ENCODE data around the gene YPEL3.
A peak's percentile ranks its signal among the peaks of the same experiment; 100 is the strongest.
"Not testable (repeated sequence)": the region's sequence is repeated elsewhere in the genome, so short reads cannot be mapped to it uniquely, and the experiment has no call there.

The YPEL3 gene, protein sequence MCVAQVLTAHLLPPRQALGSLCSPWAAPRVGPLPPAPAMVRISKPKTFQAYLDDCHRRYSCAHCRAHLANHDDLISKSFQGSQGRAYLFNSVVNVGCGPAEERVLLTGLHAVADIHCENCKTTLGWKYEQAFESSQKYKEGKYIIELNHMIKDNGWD

DNA sequence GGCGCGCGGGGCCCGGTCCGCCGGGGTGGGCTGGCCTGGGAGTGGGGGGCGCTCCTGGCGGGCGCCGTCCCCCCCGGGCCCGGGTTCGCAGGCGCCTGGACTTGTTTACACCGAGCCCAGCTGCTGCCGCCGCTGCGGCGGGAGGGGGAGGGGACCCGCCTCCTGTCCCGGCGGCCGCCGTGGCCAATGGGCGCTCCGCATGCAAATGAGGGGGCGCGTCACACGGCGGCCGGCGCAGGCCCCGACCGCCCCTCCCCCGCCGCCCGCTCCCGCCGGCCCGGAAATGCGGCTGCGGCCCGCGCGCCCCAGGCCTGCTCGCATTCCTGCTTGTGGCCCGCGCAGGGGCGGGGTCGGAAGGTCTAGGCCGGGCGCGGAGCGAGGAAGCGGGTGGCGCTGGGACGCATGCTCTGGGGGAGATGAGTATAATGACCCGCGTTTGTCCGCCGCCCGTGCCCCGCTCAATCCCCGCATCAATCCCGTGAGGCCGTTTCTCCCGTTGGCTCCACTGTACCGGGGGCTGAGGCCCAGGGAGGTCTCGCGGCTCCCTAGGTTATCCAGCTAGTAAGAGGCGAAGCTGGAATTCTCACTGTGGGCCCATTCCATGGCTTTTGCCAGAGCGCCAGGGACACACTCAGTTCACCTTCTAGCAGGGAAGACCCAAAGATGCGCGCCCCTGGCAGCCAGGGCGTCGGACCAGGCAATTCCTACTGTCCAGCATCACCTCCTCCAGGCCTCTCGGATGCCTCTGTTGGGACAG, at the start of gene YPEL3:
Gene YPEL3 (minus strand): TSS at position 109 of the 757 bp plus-strand sequence. CDS start 731 bp downstream, outside the sequence.
- DNase-seq (ENCODE audit: low read depth in 2 of 2, low spot score in 1 of 2), result peak; percentile 69 to 80

DNA sequence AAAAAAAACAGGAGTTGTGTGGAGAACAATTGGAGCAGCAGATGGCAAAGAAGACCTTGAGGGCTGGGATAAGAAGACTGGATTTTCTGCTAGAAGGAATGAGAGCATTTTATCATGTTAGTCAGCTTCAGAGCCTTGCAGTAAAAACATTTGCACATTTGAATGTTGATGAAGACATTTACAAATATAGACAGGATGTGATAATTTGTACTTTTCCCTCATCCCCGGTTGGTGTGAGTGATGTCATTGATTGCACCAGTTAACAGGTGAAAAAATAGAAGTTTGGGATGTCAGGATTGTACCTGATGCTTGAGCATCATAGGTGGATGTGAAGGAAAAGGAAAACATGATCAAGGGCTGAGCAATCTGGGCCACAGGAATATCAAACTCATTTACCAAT, 49.6 kb upstream of the YPEL3 start:
- DNase-seq (ENCODE audit: low read depth in 2 of 2, low spot score in 1 of 2), result no peak

DNA sequence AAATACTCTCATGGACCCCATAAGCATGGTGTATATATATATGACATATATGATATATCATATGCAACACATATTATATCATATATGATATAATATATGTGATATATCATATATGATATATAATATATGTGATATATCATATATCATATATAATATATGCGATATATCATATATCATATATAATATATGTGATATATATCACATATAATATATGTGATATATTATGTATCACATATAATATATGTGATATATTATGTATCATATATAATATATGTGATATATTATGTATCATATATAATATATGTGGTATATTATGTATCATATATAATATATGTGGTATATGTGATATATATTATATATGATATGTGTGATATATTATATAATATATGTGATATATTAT, 48.9 kb upstream of the YPEL3 start:
- no peak for DNase-seq (ENCODE audit: low read depth in 2 of 2, low spot score in 1 of 2)

DNA sequence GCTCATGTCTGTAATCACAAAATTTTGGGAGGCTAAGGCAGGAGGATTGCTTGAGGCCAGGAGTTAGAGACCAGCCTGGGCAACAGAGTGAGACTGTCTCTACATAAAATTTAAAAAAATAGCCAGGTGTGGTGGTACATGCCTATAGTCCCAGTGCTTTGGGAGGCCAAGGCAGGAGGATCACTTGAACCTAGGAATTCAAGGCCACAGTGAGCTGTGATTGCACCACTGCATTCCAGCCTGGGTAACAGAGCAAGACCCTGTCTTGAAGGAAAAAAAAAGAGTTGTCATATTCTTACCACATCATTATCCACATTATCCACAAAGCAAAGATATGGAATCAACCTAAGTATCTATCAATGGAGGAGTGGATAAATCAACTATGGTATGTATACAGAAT, 48.0 kb upstream of the YPEL3 start:
- no peak for DNase-seq (ENCODE audit: low read depth in 2 of 2, low spot score in 1 of 2)

DNA sequence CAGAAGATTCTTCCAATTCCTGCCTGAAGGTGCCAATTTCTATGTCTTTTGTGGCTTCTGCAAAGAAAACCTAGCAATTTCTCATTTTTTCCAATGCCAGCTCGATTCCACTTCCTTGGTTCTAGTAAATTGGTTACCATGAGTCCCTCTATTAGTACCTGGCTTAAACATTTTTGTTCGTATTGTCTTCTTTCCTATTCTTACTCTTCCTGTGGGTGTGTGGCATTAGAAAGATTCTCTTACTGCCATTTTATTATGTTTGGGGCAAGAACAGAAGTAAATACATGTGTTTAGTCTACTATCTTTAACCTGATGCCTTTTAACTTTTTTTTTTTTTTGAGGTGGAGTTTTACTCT, 47.3 kb upstream of the YPEL3 start:
- DNase-seq (ENCODE audit: low read depth in 2 of 2, low spot score in 1 of 2), result no peak

DNA sequence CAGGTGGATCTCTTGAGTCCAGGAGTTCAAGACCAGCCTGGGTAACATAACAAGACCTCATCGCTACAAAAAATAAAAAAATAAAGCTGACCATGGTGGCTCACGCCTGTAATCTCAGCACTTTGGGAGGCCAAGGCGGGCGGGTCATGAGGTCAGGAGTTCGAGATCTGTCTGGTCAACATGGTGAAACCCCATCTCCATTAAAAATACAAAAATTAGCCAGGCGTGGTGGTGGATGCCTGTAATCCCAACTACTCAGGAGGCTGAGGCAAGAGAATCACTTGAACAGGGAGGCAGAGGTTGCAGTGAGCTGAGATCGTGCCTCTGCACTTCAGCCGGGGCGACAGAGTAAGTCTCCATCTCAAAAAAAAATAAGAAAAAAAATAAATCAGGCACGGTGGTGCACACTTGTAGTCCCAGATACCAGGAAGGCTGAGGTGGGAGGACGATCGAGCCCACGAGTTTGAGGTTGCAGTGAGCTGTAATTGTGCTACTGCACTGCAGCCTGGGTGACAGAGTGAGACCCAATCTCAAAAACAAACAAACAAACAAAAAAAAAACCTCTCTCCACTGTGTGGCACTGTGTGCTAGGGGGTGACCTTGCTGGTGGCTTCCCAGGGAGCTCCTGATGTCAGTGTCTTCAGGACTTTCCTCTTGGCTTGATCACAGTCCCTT, 46.8 kb upstream of the YPEL3 start:
- no peak for DNase-seq (ENCODE audit: low read depth in 2 of 2, low spot score in 1 of 2)

DNA sequence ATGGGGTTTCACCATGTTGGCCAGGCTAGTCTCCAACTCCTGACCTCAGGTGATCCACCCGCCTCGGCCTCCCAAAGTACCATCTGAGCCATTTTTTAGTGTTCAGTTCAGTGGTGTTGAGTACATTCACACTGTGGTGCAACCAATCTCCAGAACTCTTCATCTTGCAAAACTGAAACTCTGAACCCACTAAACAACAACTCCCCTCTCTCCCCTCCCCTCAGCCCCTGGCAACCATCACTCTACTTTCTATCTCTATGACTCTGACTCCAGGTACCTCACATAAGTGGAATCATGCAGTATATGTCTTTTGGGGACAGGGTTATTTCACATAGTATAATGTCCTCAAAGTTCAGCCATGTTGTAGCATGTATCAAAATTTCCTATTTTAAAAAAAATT, 45.7 kb upstream of the YPEL3 start:
- DNase-seq (ENCODE audit: low read depth in 2 of 2, low spot score in 1 of 2), result no peak

DNA sequence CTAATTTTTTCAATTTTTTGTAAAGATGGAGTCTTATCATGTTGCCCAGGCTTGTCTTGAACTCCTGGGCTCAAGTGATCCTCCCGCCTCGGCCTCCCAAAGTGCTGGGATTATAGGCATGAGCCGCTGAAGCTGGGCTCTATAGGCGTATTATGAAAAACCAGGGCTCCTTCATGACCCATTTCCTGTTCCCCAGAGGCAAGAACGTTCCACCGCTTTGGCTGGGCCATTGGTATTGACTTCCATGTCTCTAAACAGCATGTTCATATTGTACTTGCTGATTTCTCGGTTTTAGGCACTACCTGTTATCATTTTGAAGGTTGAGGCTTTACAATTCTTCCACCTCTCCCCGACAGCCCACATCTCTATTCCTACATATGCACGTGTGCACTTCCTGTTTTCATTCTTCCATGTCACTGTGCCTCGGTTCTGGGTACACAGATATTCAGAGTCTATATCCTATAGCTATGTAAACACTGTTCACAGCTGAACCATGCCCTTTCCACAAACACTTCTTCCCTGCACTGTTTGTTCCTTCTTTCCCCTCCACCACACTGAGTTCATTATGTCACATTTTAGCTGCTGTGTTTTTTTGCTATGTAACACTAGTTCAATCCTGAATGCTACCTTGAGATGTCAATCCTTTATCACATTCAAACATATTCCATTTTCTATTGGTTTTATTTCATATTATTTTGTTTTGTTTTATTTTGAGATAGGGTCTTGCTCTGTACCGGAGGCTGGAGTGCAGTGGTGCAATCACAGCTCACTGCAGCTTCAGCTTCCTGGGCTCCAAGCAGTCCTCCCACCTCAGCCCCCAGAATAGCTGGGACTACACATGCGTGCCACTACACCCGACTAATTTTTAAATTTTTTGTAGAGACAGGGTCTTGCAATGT, 43.8 kb upstream of the YPEL3 start:
- no peak for DNase-seq (ENCODE audit: low read depth in 2 of 2, low spot score in 1 of 2)

DNA sequence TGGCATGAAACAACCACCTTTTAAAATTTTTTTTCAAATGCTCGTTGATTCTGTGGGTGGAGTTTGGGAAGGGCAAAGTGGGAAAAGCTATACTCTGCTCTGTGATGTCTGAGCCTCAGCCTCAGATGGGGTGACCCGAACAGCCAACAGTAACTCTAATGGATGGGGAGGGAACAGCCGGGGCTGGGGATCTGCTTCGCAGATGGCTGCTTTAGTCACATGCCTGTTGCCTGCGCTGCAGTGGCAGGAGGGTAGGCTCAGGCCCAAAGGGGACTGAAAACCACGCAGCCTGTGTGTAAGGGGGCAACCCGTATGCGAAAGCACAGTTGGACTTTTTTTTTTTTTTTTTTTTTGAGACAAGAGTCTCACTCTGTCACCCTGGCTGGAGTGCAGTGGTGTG, 41.9 kb upstream of the YPEL3 start:
- DNase-seq (ENCODE audit: low read depth in 2 of 2, low spot score in 1 of 2), result no peak

DNA sequence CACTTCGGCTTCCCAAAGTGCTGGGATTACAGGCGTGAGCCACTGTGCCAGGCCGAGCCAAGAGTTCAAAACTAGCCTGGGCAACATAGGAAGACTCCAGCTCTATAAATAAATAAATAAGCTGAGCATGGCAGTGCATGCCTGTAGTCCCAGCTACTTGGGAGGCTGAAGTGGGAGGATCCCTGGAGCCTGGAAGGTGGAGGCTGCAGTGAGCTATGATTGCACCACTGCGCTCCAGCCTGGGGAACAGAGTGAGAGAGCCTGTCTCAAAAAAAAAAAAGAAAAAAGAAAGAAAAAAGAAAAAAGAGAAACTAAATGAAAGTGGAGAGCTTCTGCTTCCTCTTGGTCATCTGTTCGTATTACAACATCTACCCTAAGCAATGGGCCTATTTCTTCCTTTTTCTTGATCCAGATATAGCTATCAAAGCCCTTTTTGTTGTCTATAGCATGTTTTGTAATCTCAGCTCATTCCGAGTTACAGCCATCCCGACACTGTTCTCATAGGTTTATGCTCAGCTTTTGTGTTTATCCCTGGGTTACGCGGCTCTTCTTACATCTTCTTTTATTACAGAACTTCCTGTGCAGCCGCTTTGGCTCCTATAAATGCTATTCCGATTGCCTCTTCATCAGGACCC, 41.1 kb upstream of the YPEL3 start:
- no peak for DNase-seq (ENCODE audit: low read depth in 2 of 2, low spot score in 1 of 2)

DNA sequence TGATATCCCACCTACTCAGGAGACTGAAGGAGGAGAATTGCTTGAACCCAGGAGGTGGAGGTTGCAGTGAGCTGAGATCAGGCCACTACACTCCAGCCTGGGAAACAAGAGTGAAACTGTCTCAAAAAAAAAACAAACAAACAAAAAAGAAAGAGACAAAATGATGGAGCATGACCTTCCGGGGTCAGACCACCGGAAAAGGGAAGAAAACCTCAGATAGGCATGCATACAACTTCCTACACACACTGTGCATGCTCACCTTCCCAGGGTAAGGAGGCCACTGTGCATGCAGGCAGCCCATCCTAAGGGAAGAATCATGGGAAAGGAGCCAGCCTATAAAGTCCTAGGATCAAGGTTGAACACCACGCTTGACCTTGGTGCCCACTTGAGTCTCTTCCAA, 36.6 kb upstream of the YPEL3 start:
- DNase-seq (ENCODE audit: low read depth in 2 of 2, low spot score in 1 of 2), result no peak

DNA sequence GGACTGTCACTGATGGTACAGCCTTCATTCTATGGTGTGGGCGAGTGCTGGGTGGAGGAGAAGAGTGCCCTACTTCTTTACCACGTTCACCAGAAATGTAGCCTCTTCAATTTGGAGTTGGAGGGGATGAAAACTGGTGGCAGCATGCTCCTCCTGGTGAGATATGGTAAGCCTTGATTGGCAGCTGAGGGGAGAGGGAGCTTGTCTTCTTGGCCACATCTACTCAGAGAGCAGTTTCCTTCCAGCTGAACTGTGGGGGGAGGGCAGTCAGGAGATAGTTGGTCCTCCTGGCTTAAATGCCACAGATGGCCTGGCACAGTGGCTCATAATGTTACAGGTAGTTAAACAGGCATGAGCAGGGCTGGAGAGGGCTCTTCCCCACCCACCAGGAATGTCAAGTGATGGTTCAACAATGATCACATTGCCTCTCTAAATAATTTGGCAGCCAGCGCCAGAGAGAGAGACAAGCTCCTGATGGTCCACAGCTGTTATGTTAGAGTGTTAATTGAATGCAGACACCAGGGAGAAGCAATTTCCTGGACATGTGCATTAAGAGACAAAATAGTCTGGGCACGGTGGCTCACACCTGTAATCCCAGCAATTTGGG, 36.0 kb upstream of the YPEL3 start:
- no peak for DNase-seq (ENCODE audit: low read depth in 2 of 2, low spot score in 1 of 2)

DNA sequence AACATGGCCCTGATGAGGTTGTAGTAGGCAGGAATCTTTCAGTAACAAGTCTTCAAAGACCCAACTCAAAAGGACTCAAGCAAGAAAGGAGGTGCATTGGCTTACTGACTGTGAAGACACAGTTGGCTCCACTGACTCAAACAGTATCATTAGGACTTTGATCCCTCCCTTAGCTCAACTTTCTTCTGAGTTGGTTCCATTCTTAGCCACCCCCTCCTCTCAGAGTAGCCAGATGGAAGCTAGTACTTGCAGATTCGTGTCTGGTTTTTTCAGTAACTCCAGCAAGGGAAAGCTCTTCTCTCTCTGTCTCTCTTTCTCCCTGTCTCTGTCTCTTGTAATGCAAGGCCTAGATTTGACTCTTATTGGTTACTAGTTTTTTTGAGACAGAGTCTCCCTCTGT, 32.0 kb upstream of the YPEL3 start:
- DNase-seq (ENCODE audit: low read depth in 2 of 2, low spot score in 1 of 2), result no peak

DNA sequence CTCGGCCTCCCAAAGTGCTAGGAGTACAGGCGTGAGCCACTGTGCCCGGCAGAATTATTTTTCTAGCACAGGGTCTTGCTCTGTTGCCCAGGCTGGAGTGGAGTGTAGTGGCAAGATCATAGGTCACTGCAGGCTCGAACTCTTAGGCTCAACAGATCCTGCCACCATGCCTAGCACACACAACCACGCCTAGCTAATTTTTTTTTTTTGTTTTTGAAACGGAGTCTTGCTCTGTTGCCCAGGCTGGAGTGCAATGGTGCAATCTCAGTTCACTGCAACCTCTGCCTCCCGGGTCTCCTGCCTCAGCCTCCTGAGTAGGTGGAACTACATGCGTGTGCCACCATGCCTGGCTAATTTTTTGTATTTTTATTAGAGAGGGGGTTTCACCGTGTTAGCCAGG, 29.7 kb upstream of the YPEL3 start:
- DNase-seq (ENCODE audit: low read depth in 2 of 2, low spot score in 1 of 2), result not testable (repeated sequence)

DNA sequence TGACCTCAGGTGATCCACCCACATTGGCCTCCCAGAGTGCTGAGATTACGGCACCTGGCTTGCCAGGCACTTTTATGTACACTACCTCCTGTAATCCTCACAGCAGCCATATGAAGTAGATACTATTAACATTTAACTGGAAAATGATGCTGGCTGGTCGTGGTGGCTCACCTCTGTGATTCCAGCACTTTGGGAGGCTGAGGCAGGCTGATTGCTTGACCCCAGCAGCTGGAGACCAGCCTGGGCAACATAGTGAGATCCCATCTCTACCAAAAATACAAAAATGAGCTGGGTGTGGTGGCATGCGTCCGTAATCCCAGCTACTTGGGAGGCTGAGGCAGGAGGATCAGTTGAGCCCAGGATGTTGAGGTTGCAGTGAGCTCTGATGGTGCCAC, 29.0 kb upstream of the YPEL3 start:
- DNase-seq (ENCODE audit: low read depth in 2 of 2, low spot score in 1 of 2), result no peak

DNA sequence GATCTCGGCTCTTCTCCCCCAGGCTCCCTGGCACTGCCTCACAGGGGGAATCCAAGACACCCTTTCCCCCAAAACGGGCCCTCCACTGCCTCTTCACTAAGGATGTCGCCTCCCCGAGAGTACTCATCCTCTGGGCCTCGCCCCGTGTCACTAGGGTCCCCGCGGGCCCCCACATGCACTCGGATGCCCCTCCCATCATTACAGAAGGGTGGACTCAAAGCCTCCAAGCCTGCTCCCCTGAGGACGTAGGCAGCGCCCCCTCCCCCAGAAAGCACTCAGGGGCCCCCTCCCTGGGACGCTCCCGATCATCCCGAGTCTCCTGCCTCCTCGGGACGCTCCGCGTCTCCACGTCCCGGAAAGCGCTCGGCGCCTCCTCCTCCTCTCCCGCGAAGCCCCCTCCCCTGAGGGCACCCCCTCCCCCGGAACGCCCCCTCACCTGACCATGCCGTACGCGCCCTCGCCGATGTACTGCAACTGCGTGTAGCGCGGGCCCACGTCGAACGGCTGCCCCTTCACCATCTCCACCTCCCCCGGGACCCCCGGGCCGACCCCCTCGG, 26.7 kb upstream of the YPEL3 start:
- DNase-seq (ENCODE audit: low read depth in 2 of 2, low spot score in 1 of 2), result no peak

DNA sequence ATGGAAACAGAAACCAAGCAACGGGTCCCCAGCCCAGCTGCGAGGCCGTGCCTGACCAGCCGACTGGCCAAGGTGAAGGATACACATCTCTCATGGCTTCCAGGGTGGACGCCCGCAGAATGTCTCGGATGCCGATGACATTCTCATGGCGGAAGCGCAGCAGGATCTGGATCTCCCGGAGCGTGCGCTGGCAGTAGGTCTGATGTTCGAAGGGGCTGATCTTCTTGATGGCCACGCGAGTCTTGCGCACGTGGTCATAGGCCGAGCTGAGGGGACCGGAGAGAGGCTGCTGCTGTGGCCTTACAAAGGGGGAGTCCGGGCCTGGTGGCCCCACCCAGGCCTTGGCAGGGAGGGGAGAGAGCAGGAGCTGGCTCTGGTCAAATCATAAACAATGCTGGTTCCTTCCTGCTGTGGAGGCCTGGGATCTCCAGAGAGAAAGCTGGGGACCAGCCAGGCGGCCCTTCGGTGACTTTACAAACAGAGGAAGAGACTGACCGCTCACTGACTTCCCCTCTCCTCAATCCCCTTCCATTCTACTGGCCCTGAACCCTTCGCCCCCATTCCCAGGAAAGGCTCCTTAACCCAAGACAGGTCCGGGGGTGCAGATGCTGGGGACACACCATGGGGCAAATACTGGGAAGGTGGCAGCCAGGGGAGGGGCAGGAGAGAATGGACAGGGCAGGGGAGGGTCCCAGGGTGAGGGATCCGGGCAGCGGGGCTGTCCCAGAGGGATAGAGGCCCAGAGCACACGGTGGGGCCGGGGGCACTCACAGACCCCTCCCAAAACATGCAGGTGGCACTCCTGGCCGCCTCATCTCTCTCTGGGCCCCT, 25.9 kb upstream of the YPEL3 start:
- no peak for DNase-seq (ENCODE audit: low read depth in 2 of 2, low spot score in 1 of 2)

DNA sequence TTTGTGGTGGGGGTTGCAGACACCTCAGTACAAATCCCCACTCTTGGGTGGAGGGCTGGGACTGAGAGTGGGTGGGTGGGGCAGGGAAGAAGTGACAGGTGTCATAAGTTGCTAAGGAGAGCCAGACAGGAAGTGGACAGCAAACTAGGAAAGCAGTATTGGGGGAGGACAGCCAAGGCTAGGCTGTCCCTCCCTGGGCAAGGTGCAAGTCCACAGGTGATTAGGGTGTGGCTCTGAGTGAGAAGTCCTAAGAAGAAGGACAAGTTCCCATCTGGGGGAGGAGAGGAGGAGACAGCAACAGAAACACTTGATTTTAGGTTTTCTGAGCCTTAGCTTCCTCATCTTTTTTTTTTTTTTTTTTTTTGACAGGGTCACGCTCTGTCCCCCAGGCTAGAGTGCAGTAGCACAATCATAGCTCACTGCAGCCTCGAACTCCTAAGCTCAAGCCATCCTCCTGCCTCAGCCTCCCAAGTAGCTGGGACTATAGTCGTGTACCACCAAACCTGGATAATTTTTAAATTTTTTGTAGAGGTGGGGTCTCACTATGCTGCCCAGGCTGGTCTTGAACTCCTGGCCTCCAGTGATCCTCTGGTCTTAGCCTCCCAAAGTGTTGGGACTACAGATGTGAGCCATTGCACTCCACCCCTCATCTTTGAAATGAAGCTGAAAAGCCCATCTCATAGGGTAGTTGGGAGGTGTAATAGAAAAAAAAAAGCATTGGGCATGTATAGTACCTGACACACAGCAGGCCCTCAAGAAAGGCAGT, 24.5 kb upstream of the YPEL3 start:
- DNase-seq (ENCODE audit: low read depth in 2 of 2, low spot score in 1 of 2), result no peak

DNA sequence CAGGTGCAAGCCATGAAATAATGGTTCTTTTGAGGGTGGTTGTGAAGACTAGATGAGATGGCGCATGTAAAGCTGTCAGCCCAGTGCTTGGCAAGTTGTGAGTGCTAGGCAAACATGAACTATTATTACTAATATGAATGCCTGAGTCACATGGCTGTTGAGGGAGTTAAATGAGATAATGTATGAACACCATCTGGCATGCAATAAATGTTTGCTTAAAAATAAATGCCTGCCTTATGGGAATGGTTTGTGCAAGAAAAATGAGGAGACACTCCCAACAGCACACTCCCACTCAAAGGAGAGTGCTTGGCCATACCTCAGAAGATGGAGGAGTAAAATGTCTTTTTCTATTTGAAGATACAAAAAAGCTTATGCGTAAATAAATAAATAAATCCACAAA, 23.4 kb upstream of the YPEL3 start:
- DNase-seq (ENCODE audit: low read depth in 2 of 2, low spot score in 1 of 2), result no peak

All from stimulated activated CD8-positive, alpha-beta memory T cell treated with anti-CD3 and anti-CD28 coated beads, Interleukin-4, amount 100 ng/mL, for 1 hour (primary cell).